Middle frontal gyrus (tissue), 1 donor: ENCODE data around the gene DDX54.
"Not testable (repeated sequence)": the region's sequence is repeated elsewhere in the genome, so short reads cannot be mapped to it uniquely, and the experiment has no call there.

ENCODE experiments used
- DNase-seq: peaks from one replicate; pipeline ENCODE4 v3.0.0-alpha.2; 2015; ENCODE audit warnings: low spot score; ENCODE audit errors: extremely low spot score

The DDX54 gene

GRCh38 chr12:113221181-113221996 lies 36.1 kb upstream of the DDX54 start, which contains the start of gene TPCN1:
TPCN1 (plus strand) TSS chr12:113221464; CDS start chr12:113226853, 5,389 bp downstream.
- peak; percentile 100 for DNase-seq

- DNase-seq, result no peak
These were observed 35.4 kb upstream of the DDX54 start for GRCh38 chr12:113220593-113221180.

- DNase-seq, result no peak
These were observed 30.7 kb upstream of the DDX54 start for GRCh38 chr12:113216027-113216426.

- no peak for DNase-seq
These were observed 29.7 kb upstream of the DDX54 start for GRCh38 chr12:113214895-113215400.

GRCh38 chr12:113211160-113211559 lies 25.9 kb upstream of the DDX54 start:
- no peak for DNase-seq

GRCh38 chr12:113208041-113208934 lies 23.0 kb upstream of the DDX54 start:
- DNase-seq, result no peak

GRCh38 chr12:113207613-113208040 lies 22.3 kb upstream of the DDX54 start:
- DNase-seq, result no peak

GRCh38 chr12:113206802-113207201 lies 21.5 kb upstream of the DDX54 start:
- DNase-seq, result not testable (repeated sequence)

GRCh38 chr12:113204804-113205203 lies 19.5 kb upstream of the DDX54 start:
- no peak for DNase-seq

- no peak for DNase-seq
These were observed 18.8 kb upstream of the DDX54 start for GRCh38 chr12:113203852-113204760.

GRCh38 chr12:113202300-113203075 lies 17.2 kb upstream of the DDX54 start:
- DNase-seq, result no peak

- no peak for DNase-seq
These were observed 16.2 kb upstream of the DDX54 start for GRCh38 chr12:113201187-113202177.

- DNase-seq, result no peak
These were observed 14.9 kb upstream of the DDX54 start for GRCh38 chr12:113200021-113200797.

GRCh38 chr12:113198296-113198695 lies 13.0 kb upstream of the DDX54 start:
- no peak for DNase-seq

- DNase-seq, result no peak
These were observed 12.3 kb upstream of the DDX54 start for GRCh38 chr12:113197518-113198077.

GRCh38 chr12:113196990-113197389 lies 11.7 kb upstream of the DDX54 start:
- no peak for DNase-seq

GRCh38 chr12:113196582-113196981 lies 11.3 kb upstream of the DDX54 start:
- no peak for DNase-seq
